Measurements from ENCODE around the gene PPP1CC. TPM values are rescaled to one million over a fixed set of nuclear protein-coding genes. Genes with fewer than 3 reads are reported as not detected.
A peak's percentile ranks its signal among the peaks of the same experiment; 100 is the strongest.

Gene PPP1CC
- total RNA-seq, 4 donors from 2014 or later: 110 to 224 (median 134) TPM

DNA sequence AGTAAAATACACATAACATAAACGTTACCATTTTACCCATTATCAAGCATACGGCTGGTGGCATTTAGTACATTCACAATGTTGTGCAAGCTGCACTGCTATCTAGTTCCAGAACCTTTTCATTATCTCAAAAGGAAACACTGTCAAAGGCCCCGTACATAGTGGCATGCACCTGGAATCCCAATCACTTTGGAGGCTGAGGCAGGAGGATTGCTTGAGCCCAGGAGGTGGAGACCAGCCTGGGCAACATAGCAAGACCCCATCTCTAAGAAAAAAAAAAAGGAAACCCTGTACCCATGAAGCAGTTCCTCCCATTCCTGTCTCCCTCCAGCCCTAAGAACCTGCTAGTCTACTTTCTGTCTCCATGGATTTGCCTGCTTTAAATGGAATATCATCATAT lies 46.4 kb downstream of the PPP1CC start:
- intact Hi-C loops (cut with DNase I; ENCODE audit: low total_unique reads): no loop called here
- no peaks in the 10 kb centered on the region for H3K9me3 ChIP-seq
- no peaks in the 10 kb centered on the region for H3K36me3 ChIP-seq
- H3K27ac ChIP-seq: no peak overlapping the region
- no peak for DNase-seq
- no peak overlapping the region for H3K4me3 ChIP-seq
- TF ChIP-seq POLR2A (IDR thresholded peaks at IDR 0.05) (no peak), CTCF (IDR thresholded peaks at IDR 0.05) (no peak)
- H3K4me1 ChIP-seq: peaks cover 0 to 7% of the 10 kb centered on the region in 2 donors
- H3K27me3 ChIP-seq: no peaks in the 10 kb centered on the region

DNA sequence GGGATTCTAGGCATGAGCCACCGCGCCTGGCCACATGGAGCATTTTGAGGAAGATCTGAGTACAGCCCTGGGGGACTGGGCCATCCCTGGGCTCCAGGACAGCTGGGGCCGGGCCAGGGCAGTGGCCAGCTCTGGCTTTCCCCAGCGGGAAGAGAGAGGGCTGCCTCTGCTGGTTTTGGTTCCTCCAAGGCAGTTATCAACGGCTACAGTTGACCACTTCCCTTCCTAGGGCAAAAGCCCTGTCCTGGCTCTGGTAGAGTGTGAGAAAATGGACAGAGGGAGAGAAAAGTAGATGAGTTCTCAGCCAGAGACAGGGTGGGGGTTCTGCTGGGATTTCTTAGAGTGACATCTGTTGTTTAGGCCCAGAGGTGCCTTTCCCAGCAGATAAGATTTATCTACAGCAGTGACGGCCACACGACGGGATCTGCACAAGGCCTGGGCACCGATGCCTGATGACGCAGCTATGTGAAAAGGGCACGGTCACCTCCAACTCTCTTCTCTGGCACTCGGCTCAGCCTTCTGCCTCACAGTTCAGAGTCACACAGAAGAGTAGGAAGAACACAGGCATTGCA lies 48.3 kb downstream of the PPP1CC start:
- Histone ChIP-seq H3K27me3 (no peaks in the 10 kb centered on the region), H3K9me3 (no peaks in the 10 kb centered on the region), H3K4me3 (no peak overlapping the region), H3K27ac (no peak overlapping the region), H3K4me1 (peaks cover 0 to 7% of the 10 kb centered on the region in 2 donors), H3K36me3 (no peaks in the 10 kb centered on the region)
- TF ChIP-seq CTCF (IDR thresholded peaks at IDR 0.05): no peak
- no peak for TF ChIP-seq POLR2A (IDR thresholded peaks at IDR 0.05)
- DNase-seq: no peak
- intact Hi-C loops (cut with DNase I; ENCODE audit: low total_unique reads): no loop called here

DNA sequence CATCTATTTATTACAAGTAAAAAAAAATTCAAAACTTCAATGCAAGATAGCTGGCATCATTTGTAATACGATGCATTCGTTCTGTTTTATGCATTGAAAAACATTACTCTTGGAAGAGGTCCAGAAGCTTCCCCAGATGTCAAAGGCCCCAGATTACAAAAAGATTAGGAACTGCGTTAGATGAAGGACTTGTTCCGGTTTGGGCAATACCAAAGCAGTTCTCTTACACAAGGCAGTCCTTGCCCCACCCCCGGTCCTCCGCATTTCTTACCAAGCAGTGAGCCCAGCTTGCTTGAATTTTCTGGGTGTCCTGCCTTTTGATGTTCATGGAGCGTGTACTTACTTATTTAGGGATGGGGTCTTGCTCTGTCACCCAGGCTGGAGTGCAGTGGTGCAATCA lies 49.0 kb downstream of the PPP1CC start:
- intact Hi-C loops (cut with DNase I; ENCODE audit: low total_unique reads): no loop called here
- Histone ChIP-seq H3K4me1 (peaks cover 0 to under 1% of the 10 kb centered on the region in 2 donors), H3K4me3 (no peak overlapping the region), H3K9me3 (no peaks in the 10 kb centered on the region), H3K27ac (no peak overlapping the region), H3K36me3 (no peaks in the 10 kb centered on the region), H3K27me3 (no peaks in the 10 kb centered on the region)
- DNase-seq: no peak
- TF ChIP-seq CTCF (IDR thresholded peaks at IDR 0.05): no peak
- TF ChIP-seq POLR2A (IDR thresholded peaks at IDR 0.05): no peak

DNA sequence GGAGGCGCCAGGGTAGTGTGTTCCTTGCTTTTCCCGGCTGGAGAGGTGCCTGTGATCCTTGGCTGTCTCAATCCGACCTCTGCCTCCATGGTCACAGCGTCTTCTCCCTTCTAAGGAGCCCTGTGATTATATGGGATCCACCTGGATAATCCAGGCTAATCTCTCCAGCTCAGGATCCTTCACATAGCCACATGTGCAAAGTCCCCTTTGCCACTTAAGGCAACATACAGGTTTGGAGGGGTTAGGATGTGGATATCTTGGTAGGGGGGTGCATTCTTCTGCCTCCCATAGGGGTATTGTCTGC lies 52.6 kb downstream of the PPP1CC start:
- intact Hi-C loops (cut with DNase I; ENCODE audit: low total_unique reads): no loop called here
- Histone ChIP-seq H3K27ac (peak overlapping the region; percentile 82 to 85), H3K27me3 (no peaks in the 10 kb centered on the region), H3K36me3 (no peaks in the 10 kb centered on the region), H3K9me3 (no peaks in the 10 kb centered on the region), H3K4me3 (no peak overlapping the region), H3K4me1 (no peaks in the 10 kb centered on the region)
- TF ChIP-seq CTCF (IDR thresholded peaks at IDR 0.05): no peak
- TF ChIP-seq POLR2A (IDR thresholded peaks at IDR 0.05): no peak
- no peak for DNase-seq

- no peak for TF ChIP-seq CTCF (IDR thresholded peaks at IDR 0.05)
- TF ChIP-seq POLR2A (IDR thresholded peaks at IDR 0.05): peak in 1 of 2 donors; percentile 26
- Histone ChIP-seq H3K4me1 (no peaks in the 10 kb centered on the region), H3K4me3 (peak overlapping the region; percentile 58 to 66), H3K9me3 (no peaks in the 10 kb centered on the region), H3K27me3 (no peaks in the 10 kb centered on the region), H3K27ac (peak overlapping the region; percentile 82 to 85), H3K36me3 (no peaks in the 10 kb centered on the region)
- peak; percentile 49 to 57 for DNase-seq
- intact Hi-C loops (cut with DNase I; ENCODE audit: low total_unique reads): no loop called here
Observed at GRCh38 chr12:110689281-110690126, 53.2 kb downstream of the PPP1CC start.

All from uterus (tissue), 4 donors.